SIG-M5 (cell line): Measurements from ENCODE around the gene SBNO2.

Source experiments
- DNase-seq: peaks from one replicate; lab custom pipeline; 2025; lab: John Stamatoyannopoulos, UW

SBNO2 gene

GRCh38 chr19:1105008-1105872 lies 68.8 kb downstream of the SBNO2 start:
- no peak for DNase-seq

- DNase-seq: no peak
Measured at GRCh38 chr19:1104311-1105007, 69.6 kb downstream of the SBNO2 start.

GRCh38 chr19:1103708-1104310 lies 70.3 kb downstream of the SBNO2 start, which contains the start of gene GPX4:
TSS of gene GPX4 (plus strand) at chr19:1103994. CDS start at chr19:1104044, 50 bp downstream.
- peak; percentile 72 for DNase-seq

GRCh38 chr19:1103132-1103707 lies 70.8 kb downstream of the SBNO2 start:
- DNase-seq: no peak

GRCh38 chr19:1102407-1103131 lies 71.5 kb downstream of the SBNO2 start:
- DNase-seq: no peak

GRCh38 chr19:1101337-1101698 lies 72.8 kb downstream of the SBNO2 start:
- no peak for DNase-seq

GRCh38 chr19:1098177-1099051 lies 75.7 kb downstream of the SBNO2 start:
- no peak for DNase-seq

GRCh38 chr19:1097810-1098176 lies 76.3 kb downstream of the SBNO2 start:
- no peak for DNase-seq

GRCh38 chr19:1094978-1095701 lies 78.9 kb downstream of the SBNO2 start, which contains the start of gene POLR2E:
TSS of gene POLR2E (minus strand) at chr19:1095375. CDS start at chr19:1095315, 60 bp downstream.
- no peak for DNase-seq

GRCh38 chr19:1094655-1094977 lies 79.5 kb downstream of the SBNO2 start:
- DNase-seq: no peak

GRCh38 chr19:1093811-1094553 lies 80.1 kb downstream of the SBNO2 start:
- DNase-seq: no peak

GRCh38 chr19:1093330-1093729 lies 80.7 kb downstream of the SBNO2 start:
- no peak for DNase-seq

- no peak for DNase-seq
Measured at GRCh38 chr19:1091544-1092175, 82.4 kb downstream of the SBNO2 start.

- DNase-seq: no peak
Measured at GRCh38 chr19:1090731-1091543, 83.1 kb downstream of the SBNO2 start.

GRCh38 chr19:1089891-1090290 lies 84.2 kb downstream of the SBNO2 start:
- no peak for DNase-seq

GRCh38 chr19:1089126-1089771 lies 84.8 kb downstream of the SBNO2 start:
- no peak for DNase-seq

GRCh38 chr19:1088416-1089010 lies 85.6 kb downstream of the SBNO2 start:
- DNase-seq: no peak
